ENCODE data around the gene DAGLA. TPM values are rescaled to one million over a fixed set of nuclear protein-coding genes. Genes with fewer than 3 reads are reported as not detected.

The DAGLA gene
- total RNA-seq, 1 donor from 2014 or later = 1.1 TPM

GRCh38 chr11:61747192-61747966 is 67.2 kb downstream of the DAGLA start:
- no peak for DNase-seq

- DNase-seq = no peak
Observed at GRCh38 chr11:61747967-61748285, 67.7 kb downstream of the DAGLA start.

DNA sequence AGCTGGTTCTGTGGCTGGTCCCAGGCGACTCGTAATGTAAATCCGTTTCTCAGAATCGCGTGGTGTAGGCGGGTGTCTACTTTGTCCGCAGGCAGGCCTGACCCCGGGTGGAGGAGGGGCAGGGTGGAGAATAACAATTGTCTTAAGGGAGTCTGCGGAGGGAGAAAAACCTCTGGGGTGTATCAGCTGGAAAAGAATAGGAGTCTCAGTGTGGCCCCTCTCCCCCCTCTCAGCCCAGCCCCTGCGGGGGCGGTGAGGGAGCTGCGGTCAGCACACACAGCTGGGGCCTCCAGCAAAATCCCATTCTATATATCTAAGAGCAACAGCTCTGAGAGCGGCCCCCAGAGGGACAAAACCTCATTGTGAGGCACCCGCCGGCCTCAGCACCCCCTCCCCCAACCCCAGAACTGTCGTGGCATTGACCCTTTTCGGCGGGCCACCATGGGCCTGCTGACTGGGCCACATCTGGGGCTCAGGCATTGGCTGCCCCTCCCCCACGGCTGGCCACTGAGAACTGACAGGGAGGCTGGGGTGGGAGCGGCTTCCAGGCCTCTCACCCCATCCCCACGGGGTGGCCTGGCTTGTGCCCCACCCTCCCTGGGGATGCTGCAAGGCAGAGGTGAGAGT is 69.5 kb downstream of the DAGLA start:
- DNase-seq = no peak

DNA sequence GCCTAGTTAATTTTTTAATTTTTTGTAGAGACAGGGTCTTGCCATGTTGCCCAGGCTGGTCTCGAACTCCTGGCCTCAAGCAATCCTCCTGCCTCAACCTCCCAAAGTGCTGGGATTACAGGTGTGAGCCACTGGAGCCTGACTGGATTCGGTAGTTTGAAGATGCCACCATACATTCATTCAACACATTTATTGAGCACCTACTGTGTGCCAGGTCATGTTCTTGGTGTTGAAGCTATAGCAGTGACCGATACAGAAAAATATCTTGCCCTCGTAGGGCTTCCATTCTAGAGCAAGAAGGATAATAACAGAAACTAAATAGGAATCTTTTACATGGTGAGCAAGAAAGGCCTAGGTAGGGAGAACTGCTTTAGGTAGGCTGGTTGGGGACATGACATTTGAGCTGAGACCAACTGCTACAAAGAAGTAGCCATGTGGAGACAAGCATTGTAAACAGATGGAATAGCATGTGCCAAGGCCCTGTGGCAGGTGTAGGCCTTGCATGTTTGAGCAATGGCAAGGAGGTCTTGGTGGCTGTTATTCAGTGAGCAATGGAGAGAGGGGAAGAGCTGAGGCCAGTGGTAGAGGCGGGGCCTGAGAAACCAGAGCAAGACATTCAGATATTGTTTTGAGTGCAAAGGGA is 70.6 kb downstream of the DAGLA start:
- DNase-seq = no peak

DNA sequence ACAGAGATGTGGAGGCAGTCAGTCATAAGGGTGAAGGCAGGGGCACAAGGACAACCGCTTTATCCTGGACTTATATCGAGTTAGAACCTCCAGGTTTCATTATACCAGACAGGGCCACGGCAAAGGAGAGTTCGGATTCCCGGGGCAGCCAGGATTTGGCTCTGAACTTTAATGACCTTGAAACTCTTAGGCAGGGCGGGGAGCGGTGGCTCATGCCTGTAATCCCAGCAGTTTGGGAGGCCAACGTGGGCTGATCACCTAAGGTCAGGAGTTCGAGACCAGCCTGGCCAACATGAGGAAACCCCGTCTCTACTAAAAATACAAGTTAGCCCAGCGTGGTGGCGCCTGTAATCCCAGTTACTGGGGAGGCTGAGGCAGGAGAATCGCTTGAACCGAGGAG is 71.2 kb downstream of the DAGLA start:
- DNase-seq = no peak

- no peak for DNase-seq
Observed at GRCh38 chr11:61752117-61752924, 72.1 kb downstream of the DAGLA start, which contains the start of gene MYRF. Gene MYRF, plus strand, starts transcription at chr11:61752636. Its CDS starts 109 bp downstream, at chr11:61752745.

- no peak for DNase-seq
Observed at GRCh38 chr11:61752925-61753521, 72.8 kb downstream of the DAGLA start.

DNA sequence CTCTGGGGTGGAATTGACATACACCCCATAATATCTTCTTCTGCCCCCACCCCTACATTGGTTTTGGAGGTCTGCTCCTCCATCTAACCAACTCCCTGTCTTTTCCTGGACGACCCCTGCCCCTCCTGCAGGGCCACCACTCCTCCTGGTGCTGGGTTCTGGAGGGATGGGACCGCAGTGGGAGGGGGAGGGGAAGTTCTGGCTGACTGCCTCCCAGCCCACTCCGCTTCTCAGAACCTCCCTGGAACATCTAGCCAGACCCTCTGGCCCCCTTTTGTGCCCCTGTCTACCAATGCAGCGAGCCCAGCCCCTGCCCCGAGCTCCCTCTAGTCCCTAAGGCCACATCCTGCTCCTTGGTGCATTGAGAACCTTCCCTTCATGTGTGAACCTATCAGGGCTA is 73.5 kb downstream of the DAGLA start:
- DNase-seq = no peak

DNA sequence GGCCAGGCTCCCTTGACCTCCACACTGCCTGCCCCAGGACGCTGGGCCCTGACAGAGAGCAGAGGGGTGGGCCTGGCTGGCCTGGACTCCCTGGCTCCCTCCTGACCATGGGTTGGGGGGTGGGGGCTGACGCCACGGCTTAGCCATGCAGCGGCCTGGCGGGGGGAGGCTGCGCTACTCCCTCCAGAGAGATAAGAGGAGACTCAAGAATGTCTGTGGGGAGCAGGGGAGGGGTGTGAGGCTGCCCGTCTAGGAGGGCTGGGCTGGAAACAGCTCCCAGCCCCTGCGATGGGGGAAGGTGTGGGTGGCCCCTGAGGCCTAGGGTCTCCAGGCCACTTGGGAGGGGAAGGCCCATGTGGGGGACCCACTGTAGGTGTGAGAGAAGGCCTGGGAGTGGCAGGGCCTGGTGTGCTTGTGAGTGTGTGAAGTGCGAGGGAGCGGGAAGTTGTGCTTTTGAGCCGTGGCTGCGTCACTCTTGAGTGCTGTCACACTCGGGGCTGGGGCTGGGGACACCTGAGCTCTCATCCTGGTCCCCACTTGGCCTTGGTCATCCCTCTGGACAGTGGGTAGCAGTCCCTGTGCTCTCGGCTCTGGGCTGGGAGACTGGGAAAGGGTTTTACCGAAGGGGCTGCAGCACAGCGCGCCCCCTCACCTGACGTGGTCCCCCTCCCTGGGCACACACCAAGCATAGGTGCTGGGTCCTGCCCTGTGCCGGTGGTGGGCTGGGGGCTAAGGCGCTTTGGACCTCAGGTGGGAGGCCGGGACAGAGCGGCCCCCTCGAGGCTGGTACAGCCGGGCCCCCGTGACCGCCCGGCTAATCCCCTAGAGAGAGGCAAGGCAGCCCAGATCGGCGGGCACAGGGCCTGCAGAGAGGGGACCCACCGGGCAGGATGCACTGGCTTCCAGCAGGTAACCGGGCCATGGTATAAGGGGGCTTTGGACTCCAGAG is 74.6 kb downstream of the DAGLA start:
- DNase-seq = no peak

GRCh38 chr11:61756147-61756451 is 75.9 kb downstream of the DAGLA start:
- no peak for DNase-seq

DNA sequence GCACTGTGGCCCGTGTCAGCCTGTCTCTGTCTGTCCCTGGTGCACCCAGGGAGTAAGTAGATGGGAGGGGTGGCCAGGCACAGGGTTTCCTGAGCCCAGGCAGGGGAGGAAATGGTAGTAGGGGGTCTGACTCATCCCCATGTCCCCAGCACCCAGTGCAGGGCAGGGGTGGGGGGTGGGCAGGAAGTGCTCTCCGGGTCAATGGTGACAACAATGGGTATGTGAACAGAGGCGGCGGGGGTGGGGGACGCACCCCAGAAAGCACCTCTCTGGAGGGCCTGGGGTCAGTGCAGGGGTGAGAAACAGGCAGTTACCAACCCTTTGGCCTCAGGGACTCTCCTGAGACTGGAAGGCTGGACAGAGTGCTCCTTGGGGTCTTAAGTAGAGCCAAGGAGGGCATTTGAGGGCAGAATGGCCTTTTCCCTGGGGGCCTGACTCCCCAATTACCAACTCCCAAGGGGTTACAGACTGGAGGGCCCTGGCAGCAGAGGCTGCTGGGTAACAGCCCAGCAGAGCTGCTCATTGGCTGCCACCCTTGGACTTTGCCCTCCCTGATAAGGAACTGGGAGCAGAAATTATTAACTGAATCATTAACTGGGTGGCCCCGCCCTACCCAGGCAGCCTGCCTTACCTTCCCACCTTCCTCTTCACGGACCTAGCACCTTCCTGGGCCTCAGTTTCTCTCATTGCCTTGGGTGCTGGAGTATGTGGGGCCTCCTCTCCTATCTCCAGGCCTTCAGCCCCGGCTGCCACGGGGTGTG is 76.4 kb downstream of the DAGLA start:
- DNase-seq = no peak

- DNase-seq = no peak
Observed at GRCh38 chr11:61757213-61757862, 77.1 kb downstream of the DAGLA start.

DNA sequence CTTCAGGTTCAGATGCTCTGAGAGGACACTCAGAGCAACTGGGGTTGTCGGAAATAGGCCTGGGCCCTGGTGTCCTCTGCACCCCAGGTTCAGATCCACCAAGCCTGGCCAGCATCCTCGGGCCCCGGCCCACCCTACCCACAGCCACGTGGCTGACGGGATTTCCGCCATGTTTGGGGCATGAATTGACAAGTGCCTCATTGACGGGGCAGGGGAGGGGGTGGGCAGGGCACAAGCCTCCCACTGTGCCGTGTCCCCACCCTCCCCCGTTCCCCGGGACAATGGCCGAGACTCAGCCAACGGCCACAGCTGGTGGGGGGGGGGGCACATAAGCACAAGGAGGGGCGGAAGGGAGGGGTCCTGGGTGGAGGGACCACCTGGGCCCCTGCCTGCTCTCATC is 80.8 kb downstream of the DAGLA start:
- DNase-seq = no peak

GRCh38 chr11:61761440-61762222 is 81.4 kb downstream of the DAGLA start:
- no peak for DNase-seq

DNA sequence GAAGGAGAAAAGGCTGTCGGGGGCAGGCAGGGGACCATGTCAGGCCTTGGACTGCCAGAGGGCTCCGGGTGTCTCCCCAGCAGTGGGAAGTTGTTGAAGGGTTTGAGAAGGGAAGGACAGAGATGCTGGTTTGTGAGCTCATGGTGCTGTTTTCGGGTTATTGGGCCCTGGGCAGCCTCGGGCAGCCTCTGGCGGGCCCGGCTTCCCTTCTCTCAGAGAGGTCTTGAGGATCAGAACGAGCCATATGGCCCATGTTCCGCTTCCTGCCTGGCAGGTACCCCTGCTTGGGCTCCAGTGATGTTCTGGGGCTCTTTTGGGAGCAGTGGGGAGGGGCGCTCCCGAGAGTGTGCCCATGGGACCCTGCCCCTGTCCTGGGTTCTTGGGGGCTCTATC is 82.0 kb downstream of the DAGLA start:
- DNase-seq = no peak

GRCh38 chr11:61762798-61763197 is 82.6 kb downstream of the DAGLA start:
- DNase-seq = no peak

GRCh38 chr11:61763930-61764605 is 83.9 kb downstream of the DAGLA start:
- DNase-seq = no peak

GRCh38 chr11:61764606-61765260 is 84.5 kb downstream of the DAGLA start:
- DNase-seq = no peak
